Activated CD8-positive, alpha-beta T cell treated with anti-CD3 and anti-CD28 coated beads for 36 hours (primary cell): ENCODE data around the gene ATRNL1. TPM values are rescaled to one million over a fixed set of nuclear protein-coding genes. Genes with fewer than 3 reads are reported as not detected.
"Not testable (repeated sequence)": the region's sequence is repeated elsewhere in the genome, so short reads cannot be mapped to it uniquely, and the experiment has no call there.

Experiments
- ATAC-seq: fragments of 200-7000 bp; cut with Tn5 transposase; one replicate; pipeline ENCODE4 v1.10.0; 2021; ENCODE audit warnings: mild to moderate bottlenecking, moderate library complexity
- CTCF ChIA-PET: fragments of 350-600 bp; sonication (Branson Sonifier 250); formaldehyde crosslinking; loops from one replicate; lab custom pipeline; 2021; ENCODE audit warnings: antibody characterized with exemption; lab: Charles Lee
- POLR2A ChIA-PET: fragments of 350-600 bp; sonication (Branson Sonifier 250); formaldehyde crosslinking; loops from one replicate; lab custom pipeline; 2021; ENCODE audit warnings: antibody characterized with exemption; lab: Charles Lee
- DNase-seq: peaks from one replicate; pipeline ENCODE4 v3.0.0-alpha.2; 2020
- H3K27ac Mint-ChIP-seq: one replicate; pipeline ENCODE4 v1.8.0; 2021; ENCODE audit warnings: mild to moderate bottlenecking, mixed read lengths
- H3K27me3 Mint-ChIP-seq: one replicate; pipeline ENCODE4 v1.8.0; 2021; ENCODE audit warnings: mixed read lengths
- H3K36me3 Mint-ChIP-seq: one replicate; pipeline ENCODE4 v1.8.0; 2021; ENCODE audit warnings: low read depth, mixed read lengths
- H3K4me1 Mint-ChIP-seq: one replicate; pipeline ENCODE4 v1.8.0; 2021; ENCODE audit warnings: low read depth, mixed read lengths
- H3K4me3 Mint-ChIP-seq: one replicate; pipeline ENCODE4 v1.8.0; 2021; ENCODE audit warnings: mild to moderate bottlenecking, moderate library complexity, mixed read lengths
- H3K9me3 Mint-ChIP-seq: one replicate; pipeline ENCODE4 v1.8.0; 2021; ENCODE audit warnings: mixed read lengths
- intact Hi-C: fragments of 100-400 bp; cut with micrococcal nuclease; formaldehyde crosslinking; loops from one replicate; pipeline ENCODE4 v1.10.0; 2022
- total RNA-seq, 2 experiments: library from RNA; stranded (reverse); gene quantifications; one replicate each; pipeline ENCODE4 v1.2.3, GENCODE V29; 2021
- TF ChIP-seq, protein P1 (sequence below): fragments of 200-600 bp; IDR thresholded peaks from one replicate; pipeline ENCODE4 v1.8.0; 2022; ENCODE audit warnings: antibody characterized with exemption, mild to moderate bottlenecking

The ATRNL1 gene
- total RNA-seq, 2 experiments from 2014 or later: not detected

DNA sequence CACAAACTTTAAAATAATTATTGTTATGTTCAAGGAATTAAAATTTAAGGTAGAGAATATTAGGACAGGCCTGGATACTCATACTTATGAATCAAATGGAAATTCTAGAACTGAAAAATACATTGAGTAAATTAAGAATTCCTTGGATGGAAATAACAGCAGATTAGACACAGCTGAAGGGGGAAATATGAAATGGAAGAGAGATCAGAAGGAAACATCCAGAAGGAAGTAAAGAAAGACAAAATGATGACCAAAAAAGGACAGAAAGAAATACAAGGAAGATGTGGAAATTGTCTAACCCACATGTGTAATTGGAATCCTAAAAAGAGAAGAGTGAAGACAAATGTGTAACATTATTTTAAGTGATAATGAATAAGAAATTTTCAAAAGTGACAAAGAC is 128.9 kb downstream of the ATRNL1 start:
- intact Hi-C loops: no loop called here
- CTCF ChIA-PET: no interaction called here

DNA sequence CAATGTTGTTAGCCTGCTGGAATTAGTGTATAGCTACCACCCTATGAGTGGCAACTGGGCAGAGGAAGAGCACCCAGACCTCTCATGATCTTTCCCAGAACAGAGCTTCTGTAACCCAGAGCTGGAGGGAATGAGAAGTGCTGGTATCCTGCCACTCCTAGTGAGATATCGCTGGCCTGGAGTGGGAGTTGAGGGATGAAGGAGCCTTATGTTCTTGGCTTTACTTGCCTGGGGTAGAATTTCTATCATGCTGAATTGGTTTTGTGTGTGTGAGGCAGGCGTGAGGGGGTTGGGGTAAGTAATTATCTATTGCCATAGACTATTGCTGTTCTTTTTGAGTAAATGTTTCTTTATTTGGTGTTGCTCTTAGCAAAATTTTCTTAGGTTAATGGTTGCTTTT is 146.6 kb downstream of the ATRNL1 start:
- POLR2A ChIA-PET: interaction anchor here (0.7 kb wide), 1 partner anchor 1711 kb away, joined by 4 read pairs; no protein-coding TSS in a partner anchor
- no peaks in the 10 kb centered on the region for H3K27me3 Mint-ChIP-seq
- DNase-seq: no peak
- intact Hi-C loops: no loop called here
- H3K4me1 Mint-ChIP-seq: no peaks in the 10 kb centered on the region
- no peaks in the 10 kb centered on the region for H3K36me3 Mint-ChIP-seq
- TF ChIP-seq, protein P1, sequence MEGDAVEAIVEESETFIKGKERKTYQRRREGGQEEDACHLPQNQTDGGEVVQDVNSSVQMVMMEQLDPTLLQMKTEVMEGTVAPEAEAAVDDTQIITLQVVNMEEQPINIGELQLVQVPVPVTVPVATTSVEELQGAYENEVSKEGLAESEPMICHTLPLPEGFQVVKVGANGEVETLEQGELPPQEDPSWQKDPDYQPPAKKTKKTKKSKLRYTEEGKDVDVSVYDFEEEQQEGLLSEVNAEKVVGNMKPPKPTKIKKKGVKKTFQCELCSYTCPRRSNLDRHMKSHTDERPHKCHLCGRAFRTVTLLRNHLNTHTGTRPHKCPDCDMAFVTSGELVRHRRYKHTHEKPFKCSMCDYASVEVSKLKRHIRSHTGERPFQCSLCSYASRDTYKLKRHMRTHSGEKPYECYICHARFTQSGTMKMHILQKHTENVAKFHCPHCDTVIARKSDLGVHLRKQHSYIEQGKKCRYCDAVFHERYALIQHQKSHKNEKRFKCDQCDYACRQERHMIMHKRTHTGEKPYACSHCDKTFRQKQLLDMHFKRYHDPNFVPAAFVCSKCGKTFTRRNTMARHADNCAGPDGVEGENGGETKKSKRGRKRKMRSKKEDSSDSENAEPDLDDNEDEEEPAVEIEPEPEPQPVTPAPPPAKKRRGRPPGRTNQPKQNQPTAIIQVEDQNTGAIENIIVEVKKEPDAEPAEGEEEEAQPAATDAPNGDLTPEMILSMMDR: no peak
- CTCF ChIA-PET: no interaction called here
- H3K4me3 Mint-ChIP-seq: no peak overlapping the region
- no peak for ATAC-seq
- H3K27ac Mint-ChIP-seq: no peak overlapping the region
- H3K9me3 Mint-ChIP-seq: no peaks in the 10 kb centered on the region

More for the DNA sequence above, 128.9 kb downstream of the ATRNL1 start:
- H3K4me3 Mint-ChIP-seq: no peak overlapping the region
- H3K27ac Mint-ChIP-seq: no peak overlapping the region
- H3K4me1 Mint-ChIP-seq: no peaks in the 10 kb centered on the region
- TF ChIP-seq, protein P1: no peak
- H3K27me3 Mint-ChIP-seq: no peaks in the 10 kb centered on the region
- no peak for ATAC-seq
- no peaks in the 10 kb centered on the region for H3K9me3 Mint-ChIP-seq
- DNase-seq: no peak
- H3K36me3 Mint-ChIP-seq: no peaks in the 10 kb centered on the region
- POLR2A ChIA-PET: no interaction called here

DNA sequence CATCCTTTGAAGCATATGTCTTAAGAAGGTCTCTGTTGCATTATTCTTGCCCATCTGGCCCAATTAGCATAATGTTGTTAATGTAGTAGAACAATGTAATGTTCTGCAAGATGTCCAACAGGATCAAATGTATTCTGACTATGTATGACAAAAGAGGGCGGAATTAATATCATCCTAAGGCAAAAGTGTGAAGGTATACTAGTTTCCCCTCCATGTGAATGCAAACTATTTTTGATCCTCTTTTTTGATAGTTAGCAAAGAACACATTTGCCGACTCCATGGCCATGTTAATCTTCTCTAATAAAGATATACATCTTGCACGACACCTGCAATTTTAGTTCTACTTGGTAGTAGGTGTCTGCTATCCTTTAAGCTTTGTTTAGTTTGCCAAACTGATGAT is 157.6 kb downstream of the ATRNL1 start:
- Mint-ChIP-seq H3K27ac (no peak overlapping the region), H3K9me3 (peaks cover 3% of the 10 kb centered on the region), H3K4me1 (no peaks in the 10 kb centered on the region), H3K4me3 (no peak overlapping the region), H3K36me3 (no peaks in the 10 kb centered on the region), H3K27me3 (no peaks in the 10 kb centered on the region)
- TF ChIP-seq, protein P1: no peak
- DNase-seq (no peak), ATAC-seq (no peak)
- intact Hi-C loops: no loop called here
- ChIA-PET CTCF (interaction anchor here (1.1 kb wide), 1 partner anchor 26 kb away, joined by 3 read pairs; no protein-coding TSS in a partner anchor), POLR2A (no interaction called here)

DNA sequence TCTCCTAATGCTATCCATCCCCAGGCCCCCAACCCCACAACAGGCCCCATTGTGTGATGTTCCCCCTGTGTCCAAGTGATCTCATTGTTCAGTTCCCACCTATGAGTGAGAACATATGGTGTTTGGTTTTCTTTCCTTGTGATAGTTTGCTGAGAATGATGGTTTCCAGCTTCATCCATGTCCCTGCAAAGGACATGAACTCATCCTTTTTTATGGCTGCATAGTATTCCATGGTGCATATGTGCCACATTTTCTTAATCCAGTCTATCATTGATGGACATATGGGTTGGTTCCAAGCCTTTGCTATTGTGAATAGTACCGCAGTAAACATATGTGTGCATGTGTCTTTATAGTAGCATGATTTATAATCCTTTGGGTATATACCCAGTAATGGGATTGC is 160.6 kb downstream of the ATRNL1 start:
- ATAC-seq, H3K27me3 Mint-ChIP-seq, H3K27ac Mint-ChIP-seq, intact Hi-C loops, H3K9me3 Mint-ChIP-seq, H3K4me1 Mint-ChIP-seq, DNase-seq, H3K4me3 Mint-ChIP-seq, H3K36me3 Mint-ChIP-seq, POLR2A ChIA-PET, CTCF ChIA-PET: not testable (repeated sequence)

DNA sequence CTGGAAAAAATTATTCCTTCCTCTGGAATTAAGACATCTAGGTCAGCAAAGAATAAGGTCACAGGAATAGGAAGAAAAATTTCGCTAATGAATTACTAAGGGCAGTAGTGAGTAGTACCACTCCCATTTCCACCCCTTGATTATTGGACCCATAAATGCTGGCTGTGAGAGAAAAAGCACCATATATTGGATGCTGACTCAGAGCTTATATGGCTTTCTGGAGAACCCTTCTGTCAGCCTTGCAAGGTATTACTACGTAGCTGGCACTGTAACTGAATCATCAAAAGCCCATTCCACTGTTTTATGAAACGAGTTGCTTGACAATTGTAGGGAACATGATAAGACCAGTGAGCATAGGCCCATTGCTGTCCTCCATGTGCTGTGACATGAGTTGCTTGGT is 179.3 kb downstream of the ATRNL1 start:
- DNase-seq (no peak), ATAC-seq (no peak)
- Mint-ChIP-seq H3K9me3 (no peaks in the 10 kb centered on the region), H3K27me3 (no peaks in the 10 kb centered on the region), H3K27ac (no peak overlapping the region), H3K4me1 (no peaks in the 10 kb centered on the region), H3K4me3 (no peak overlapping the region), H3K36me3 (no peaks in the 10 kb centered on the region)
- TF ChIP-seq, protein P1: no peak
- intact Hi-C loops: no loop called here
- CTCF ChIA-PET: no interaction called here
- POLR2A ChIA-PET: no interaction called here

DNA sequence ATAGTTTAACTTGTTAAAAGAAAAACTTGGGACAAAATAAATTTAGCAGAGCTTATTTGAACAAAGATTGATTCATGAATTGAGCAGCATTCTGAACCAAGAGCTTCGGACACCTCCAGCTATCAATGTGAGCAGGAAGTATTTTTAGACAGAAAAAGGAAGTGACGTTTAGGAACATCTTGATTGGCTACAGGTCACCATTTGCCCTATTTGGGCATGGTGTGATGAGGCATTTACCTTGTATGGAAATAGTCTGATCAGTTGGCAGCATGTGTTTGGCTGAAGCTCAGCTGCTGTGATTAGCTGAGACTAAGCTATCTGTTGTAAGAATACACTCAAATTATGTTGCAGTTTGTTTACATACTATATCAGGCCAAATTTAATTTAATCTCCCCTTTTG is 185.1 kb downstream of the ATRNL1 start:
- H3K36me3 Mint-ChIP-seq: no peaks in the 10 kb centered on the region
- no peak for ATAC-seq
- no peaks in the 10 kb centered on the region for H3K27me3 Mint-ChIP-seq
- intact Hi-C loops: no loop called here
- H3K4me3 Mint-ChIP-seq: no peak overlapping the region
- no peak overlapping the region for H3K27ac Mint-ChIP-seq
- ChIA-PET CTCF (no interaction called here), POLR2A (no interaction called here)
- no peaks in the 10 kb centered on the region for H3K4me1 Mint-ChIP-seq
- H3K9me3 Mint-ChIP-seq: no peaks in the 10 kb centered on the region
- TF ChIP-seq, protein P1: no peak
- DNase-seq: no peak
